GM13977 (cell line): ENCODE data around the gene SEC22A.

Experiments used
- DNase-seq: peaks from one replicate; pipeline ENCODE4 v3.0.0; 2012; ENCODE audit warnings: low spot score
- CTCF ChIP-seq: IDR thresholded peaks from 2 replicates; pipeline ENCODE4 v1.5.1; 2012; ENCODE audit warnings: mild to moderate bottlenecking, control low read depth; ENCODE audit not compliant: insufficient read depth; ENCODE audit errors: extremely low read depth, missing control alignments
- in situ Hi-C: fragments of 300-500 bp; cut with MboI; formaldehyde crosslinking; loops from one replicate; pipeline ENCODE4 v1.12.0; 2022; ENCODE audit warnings: low sequenced_read_pairs, low pct_unique_long_range_greater_than_20kb, mixed read lengths, inconsistent platforms; ENCODE audit not compliant: unreplicated experiment

SEC22A gene

GRCh38 chr3:123201557-123202427, at the start of gene SEC22A:
TSS of gene SEC22A (plus strand) at chr3:123201943. CDS start at chr3:123209218, 7,275 bp downstream.
- DNase-seq = peak; percentile 92
- TF ChIP-seq CTCF = no peak
- in situ Hi-C loops = no loop called here

- in situ Hi-C loops = no loop called here
- TF ChIP-seq CTCF = no peak
- no peak for DNase-seq
These were observed 49.1 kb upstream of the SEC22A start for GRCh38 chr3:123152687-123153086.

- DNase-seq = peak; percentile 42
- TF ChIP-seq CTCF = peak; percentile 4
- in situ Hi-C loops = no loop called here
These were observed 48.4 kb upstream of the SEC22A start for GRCh38 chr3:123153125-123154019.

- TF ChIP-seq CTCF = no peak
- DNase-seq = no peak
- in situ Hi-C loops = no loop called here
These were observed 47.4 kb upstream of the SEC22A start for GRCh38 chr3:123154020-123154985.

- no peak for TF ChIP-seq CTCF
- in situ Hi-C loops = no loop called here
- no peak for DNase-seq
These were observed 46.2 kb upstream of the SEC22A start for GRCh38 chr3:123155471-123156011.
